HepG2 (cell line): Measurements from ENCODE around the gene GRK4. TPM values are rescaled to one million over a fixed set of nuclear protein-coding genes. Genes with fewer than 3 reads are reported as not detected.

ENCODE experiments used
- CENPBD1 ChIP-seq: sonication (generic); formaldehyde crosslinking; IDR thresholded peaks from 2 replicates; pipeline ENCODE4 v1.8.0; 2022; ENCODE audit warnings: missing genetic modification reagents, low read depth, mild to moderate bottlenecking, borderline replicate concordance
- GABPB1 ChIP-seq: IDR thresholded peaks from 2 replicates; pipeline ENCODE4 v1.6.1; 2016; ENCODE audit warnings: mild to moderate bottlenecking, missing genetic modification reagents, moderate library complexity, missing compliant biosample characterization
- GFI1 ChIP-seq: sonication (generic); formaldehyde crosslinking; IDR thresholded peaks from 2 replicates; pipeline ENCODE4 v1.5.0; 2020; ENCODE audit warnings: missing genetic modification reagents, mild to moderate bottlenecking, borderline replicate concordance
- HOMEZ ChIP-seq: IDR thresholded peaks from 2 replicates; pipeline ENCODE4 v1.6.1; 2016; ENCODE audit warnings: low read depth
- MAX ChIP-seq: IDR thresholded peaks from 2 replicates; pipeline ENCODE4 v1.6.1; 2012; ENCODE audit warnings: inconsistent platforms
- RBFOX2 ChIP-seq: fragments of 200-400 bp; formaldehyde crosslinking; IDR thresholded peaks from 2 replicates; pipeline ENCODE4 v1.6.1; 2017; ENCODE audit warnings: low read depth, mild to moderate bottlenecking, low read length
- SMAD1 ChIP-seq: sonication (generic); formaldehyde crosslinking; IDR thresholded peaks from 2 replicates; pipeline ENCODE4 v1.4.0; 2020; ENCODE audit warnings: missing genetic modification reagents, low read depth, mild to moderate bottlenecking, borderline replicate concordance
- SMYD3 ChIP-seq: sonication (generic); formaldehyde crosslinking; IDR thresholded peaks from 2 replicates; pipeline ENCODE4 v1.8.1; 2023; ENCODE audit warnings: mild to moderate bottlenecking, missing genetic modification reagents
- SP2 ChIP-seq: sonication (generic); formaldehyde crosslinking; IDR thresholded peaks from 2 replicates; pipeline ENCODE4 v1.5.1; 2020; ENCODE audit warnings: mild to moderate bottlenecking, missing genetic modification reagents
- ZNF446 ChIP-seq: sonication (generic); formaldehyde crosslinking; IDR thresholded peaks from 2 replicates; pipeline ENCODE4 v1.5.0; 2020; ENCODE audit warnings: mild to moderate bottlenecking, missing genetic modification reagents
- ZNF607 ChIP-seq: sonication (generic); formaldehyde crosslinking; IDR thresholded peaks from 2 replicates; pipeline ENCODE4 v1.5.1; 2020; ENCODE audit warnings: missing genetic modification reagents, mild to moderate bottlenecking, borderline replicate concordance
- ZSCAN29 ChIP-seq: sonication (generic); formaldehyde crosslinking; conservative IDR thresholded peaks from 2 replicates; pipeline ENCODE4 v1.4.0; 2020; ENCODE audit warnings: mild to moderate bottlenecking, missing genetic modification reagents
- polyA plus RNA-seq, 8 experiments: library from polyadenylated mRNA; depleted of rRNA in 3 of 8; stranded (reverse) in 7 of 8; unstranded in 1 of 8; fragments of >200 nt; fragmentation: Illumina TruSeq in 4 of 8; extraction: Trizol in 4 of 8; gene quantifications; 2 replicates each; pipeline versions ENCODE4 v1.2.1 to v1.2.3, GENCODE V29; 2011 to 2016; ENCODE audit warnings: low read depth in 4 of 8, missing spikeins in 1 of 8, mixed read lengths in 1 of 8; ENCODE audit not compliant: insufficient read depth in 1 of 8
- total RNA-seq, 5 experiments: library from RNA; depleted of rRNA; stranded (reverse); fragments of >200 nt; fragmentation: Illumina TruSeq; extraction: Trizol; gene quantifications; 2 replicates each; pipeline ENCODE4 v1.2.3, GENCODE V29; 2016; ENCODE audit warnings: low read depth in 1 of 5

The GRK4 gene
- total and polyA plus RNA-seq, 2 of the 13 experiments (the other 11 are each of a cell fraction or from before 2014, with no cell fraction given), result 1.8 to 2.0 TPM

- TF ChIP-seq ZNF446 (CRISPR knock-in tag) (no peak), SMYD3 (CRISPR knock-in tag) (no peak), CENPBD1 (CRISPR knock-in tag) (no peak), RBFOX2 (no peak), ZNF607 (no peak), MAX (no peak), SP2 (CRISPR knock-in tag) (no peak), GFI1 (CRISPR knock-in tag) (no peak), SMAD1 (CRISPR knock-in tag) (no peak), HOMEZ (no peak), ZSCAN29 (CRISPR knock-in tag) (no peak), GABPB1 (CRISPR knock-in tag) (no peak)
These were observed 19.8 kb upstream of the GRK4 start (continued) for GRCh38 chr4:2943364-2944090.
